ENCODE measurements around the gene SZT2. TPM values are rescaled to one million over a fixed set of nuclear protein-coding genes. Genes with fewer than 3 reads are reported as not detected.
"Not testable (repeated sequence)": the region's sequence is repeated elsewhere in the genome, so short reads cannot be mapped to it uniquely, and the experiment has no call there.

Gene SZT2
- total RNA-seq, 2 donors from 2014 or later = 25.9 to 61.6 TPM

DNA sequence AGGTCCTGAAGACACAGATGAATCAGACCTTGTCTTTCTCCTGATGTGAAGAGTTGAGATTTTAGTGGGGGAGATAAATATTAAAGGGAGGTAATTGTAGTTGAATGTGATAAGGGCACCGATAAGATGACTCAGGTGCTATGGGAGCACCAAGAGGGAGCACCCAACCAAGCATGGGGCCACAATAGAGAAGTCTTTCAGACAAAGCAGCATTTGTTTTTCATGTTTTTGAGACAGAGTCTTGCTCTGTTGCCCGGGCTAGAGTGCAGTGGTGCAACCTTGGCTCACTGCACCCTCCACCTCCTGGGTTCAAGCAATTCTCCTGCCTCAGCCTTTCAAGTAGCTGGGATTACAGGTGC is 16.2 kb downstream of the SZT2 start:
- H3K27ac ChIP-seq = no peak overlapping the region
- H3K9me3 ChIP-seq = no peaks in the 10 kb centered on the region
- DNase-seq = no peak
- H3K4me3 ChIP-seq = no peak overlapping the region
- no peaks in the 10 kb centered on the region for H3K4me1 ChIP-seq
- no peak for ATAC-seq
- no peaks in the 10 kb centered on the region for H3K27me3 ChIP-seq
- intact Hi-C loops (cut with DNase I) = no loop called here
- H3K36me3 ChIP-seq (replicated peaks in 1 of 2; ENCODE audit: insufficient read depth in 1 of 2, low read depth in 2 of 2) = peaks cover 5 to 15% of the 10 kb centered on the region in 2 donors
- no peak for TF ChIP-seq CTCF (IDR thresholded peaks at IDR 0.05)
- TF ChIP-seq POLR2A (IDR thresholded peaks at IDR 0.05) = no peak
- WGBS, 2 donors = 86 to 92% methylated on average over 2 of the region's 2 CpGs

GRCh38 chr1:43410571-43410970 is 20.9 kb downstream of the SZT2 start:
- no peak for TF ChIP-seq POLR2A (IDR thresholded peaks at IDR 0.05)
- no peak for ATAC-seq
- intact Hi-C loops (cut with DNase I) = no loop called here
- Histone ChIP-seq H3K4me1 (no peaks in the 10 kb centered on the region), H3K27me3 (no peaks in the 10 kb centered on the region), H3K27ac (no peak overlapping the region), H3K9me3 (no peaks in the 10 kb centered on the region), H3K36me3 (replicated peaks in 1 of 2; ENCODE audit: insufficient read depth in 1 of 2, low read depth in 2 of 2) (peaks cover 0 to 8% of the 10 kb centered on the region in 2 donors), H3K4me3 (no peak overlapping the region)
- WGBS, 2 donors = 82 to 100% methylated on average over 3 of the region's 3 CpGs
- DNase-seq = no peak

- DNase-seq; intact Hi-C loops (cut with DNase I); H3K4me1 ChIP-seq; H3K27me3 ChIP-seq; H3K9me3 ChIP-seq; H3K4me3 ChIP-seq; ATAC-seq; H3K27ac ChIP-seq: not testable (repeated sequence)
- WGBS, 2 donors = 91 to 94% methylated on average over 1 of the region's 1 CpG
- H3K36me3 ChIP-seq (replicated peaks in 1 of 2; ENCODE audit: insufficient read depth in 1 of 2, low read depth in 2 of 2) = peaks cover 0 to 10% of the 10 kb centered on the region in 2 donors
Observed at GRCh38 chr1:43413426-43413825, 23.7 kb downstream of the SZT2 start.

DNA sequence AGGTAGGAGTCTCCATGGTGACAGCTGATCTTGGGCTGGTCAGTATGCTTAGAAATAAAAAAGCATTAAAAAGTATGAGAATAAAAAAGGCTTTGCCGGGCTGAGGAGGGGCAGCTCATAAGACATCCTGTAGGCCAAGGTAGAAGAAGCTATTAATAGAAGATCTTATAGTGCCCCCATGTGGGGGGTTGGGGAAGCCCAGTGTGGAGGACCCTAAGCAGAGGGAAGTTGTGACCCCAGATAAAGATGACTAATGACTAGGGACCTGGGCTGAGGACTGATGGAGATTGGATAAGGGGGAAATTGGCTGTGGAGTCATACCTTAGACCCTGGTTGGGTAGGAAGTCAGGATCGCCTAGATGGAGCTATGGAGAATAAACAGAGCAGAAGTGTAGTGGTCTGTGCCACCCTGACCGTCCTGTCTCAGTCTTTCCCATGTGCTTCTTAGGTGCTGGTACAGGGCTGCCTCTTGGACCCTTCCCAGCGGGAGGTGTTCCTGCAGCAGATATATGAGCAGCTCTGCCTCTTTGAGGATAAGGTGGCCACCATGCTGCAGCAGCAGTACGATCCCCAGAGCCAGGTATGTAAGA is 25.0 kb downstream of the SZT2 start:
- 75 to 79% methylated on average over 5 of the region's 5 CpGs for WGBS, 2 donors
- Histone ChIP-seq H3K27me3 (no peaks in the 10 kb centered on the region), H3K36me3 (replicated peaks in 1 of 2; ENCODE audit: insufficient read depth in 1 of 2, low read depth in 2 of 2) (peaks cover 0 to 21% of the 10 kb centered on the region in 2 donors), H3K9me3 (no peaks in the 10 kb centered on the region), H3K4me3 (no peak overlapping the region), H3K4me1 (no peaks in the 10 kb centered on the region), H3K27ac (no peak overlapping the region)
- ATAC-seq (peak; percentile 82), DNase-seq (peak; percentile 62 to 78 (median 68))
- TF ChIP-seq CTCF (IDR thresholded peaks at IDR 0.05) (peak; percentile 42 to 73 (median 66)), POLR2A (IDR thresholded peaks at IDR 0.05) (no peak)
- intact Hi-C loops (cut with DNase I) = loop anchor here (5.0 kb wide), 1 partner anchor 187 kb away; no protein-coding TSS in a partner anchor

- TF ChIP-seq CTCF (IDR thresholded peaks at IDR 0.05) (no peak), POLR2A (IDR thresholded peaks at IDR 0.05) (no peak)
- H3K27ac ChIP-seq = no peak overlapping the region
Observed at GRCh38 chr1:43415901-43416300, 26.2 kb downstream of the SZT2 start.

GRCh38 chr1:43418858-43419257 is 29.2 kb downstream of the SZT2 start:
- Histone ChIP-seq H3K27ac (no peak overlapping the region), H3K4me1 (no peaks in the 10 kb centered on the region), H3K9me3 (no peaks in the 10 kb centered on the region), H3K36me3 (replicated peaks in 1 of 2; ENCODE audit: insufficient read depth in 1 of 2, low read depth in 2 of 2) (peaks cover 5 to 46% of the 10 kb centered on the region in 2 donors), H3K4me3 (no peak overlapping the region), H3K27me3 (no peaks in the 10 kb centered on the region)
- ATAC-seq = no peak
- TF ChIP-seq CTCF (IDR thresholded peaks at IDR 0.05) (no peak), POLR2A (IDR thresholded peaks at IDR 0.05) (no peak)
- 87 to 92% methylated on average over 4 of the region's 4 CpGs for WGBS, 2 donors
- no peak for DNase-seq
- intact Hi-C loops (cut with DNase I) = loop anchor here (5.0 kb wide), 1 partner anchor 192 kb away; no protein-coding TSS in a partner anchor

More at GRCh38 chr1:43415901-43416300, 26.2 kb downstream of the SZT2 start:
- peaks cover 0 to 31% of the 10 kb centered on the region in 2 donors for H3K36me3 ChIP-seq (replicated peaks in 1 of 2; ENCODE audit: insufficient read depth in 1 of 2, low read depth in 2 of 2)
- intact Hi-C loops (cut with DNase I) = loop anchor here (5.0 kb wide), 1 partner anchor 189 kb away; no protein-coding TSS in a partner anchor
- no peaks in the 10 kb centered on the region for H3K27me3 ChIP-seq
- no peak for DNase-seq
- 78 to 90% methylated on average over 3 to 5 of the region's 5 CpGs for WGBS, 2 donors
- no peaks in the 10 kb centered on the region for H3K4me1 ChIP-seq
- no peaks in the 10 kb centered on the region for H3K9me3 ChIP-seq
- ATAC-seq = no peak
- no peak overlapping the region for H3K4me3 ChIP-seq
